Rectal smooth muscle tissue (tissue), 1 donor: ENCODE results near the gene NKX2-4.
"Not testable (repeated sequence)": the region's sequence is repeated elsewhere in the genome, so short reads cannot be mapped to it uniquely, and the experiment has no call there.

Experiments used
- H3K27ac ChIP-seq: one replicate; pipeline ENCODE4 v1.7.0; 2013; ENCODE audit warnings: low read depth, low read length, inconsistent platforms
- H3K27me3 ChIP-seq: one replicate; pipeline ENCODE4 v1.7.0; 2013; ENCODE audit warnings: low read length; ENCODE audit not compliant: control insufficient read depth, insufficient read depth
- H3K36me3 ChIP-seq: one replicate; pipeline ENCODE4 v1.7.0; 2013; ENCODE audit warnings: low read length; ENCODE audit not compliant: control insufficient read depth, insufficient read depth
- H3K4me1 ChIP-seq: one replicate; pipeline ENCODE4 v1.7.0; 2013; ENCODE audit warnings: low read length; ENCODE audit not compliant: control insufficient read depth, insufficient read depth
- H3K4me3 ChIP-seq: one replicate; pipeline ENCODE4 v1.7.0; 2013; ENCODE audit warnings: low read length
- H3K9ac ChIP-seq: one replicate; pipeline ENCODE4 v1.7.0; 2013; ENCODE audit warnings: low read length

The NKX2-4 gene

DNA sequence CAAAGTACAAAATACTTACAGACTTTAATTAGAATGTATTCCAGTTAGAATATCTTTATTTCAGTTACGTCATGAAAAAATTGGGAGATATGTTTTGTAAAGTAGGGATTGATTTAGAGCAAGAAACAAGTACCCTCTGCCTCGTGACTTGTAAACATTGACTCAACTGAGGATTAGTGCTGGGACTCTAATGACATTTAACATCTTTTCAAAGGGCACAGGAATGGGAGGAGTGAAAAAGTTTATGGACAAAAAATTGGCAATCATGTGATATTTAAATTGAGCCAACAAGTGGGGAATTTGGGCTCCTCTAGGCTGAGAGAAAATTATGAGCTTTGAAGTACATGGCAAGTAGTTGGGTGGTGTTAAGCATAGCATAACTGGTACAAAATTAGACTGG, 25.3 kb downstream of the NKX2-4 start:
- Histone ChIP-seq H3K4me1 (no peaks in the 10 kb centered on the region), H3K4me3 (no peak overlapping the region), H3K27me3 (no peaks in the 10 kb centered on the region), H3K9ac (no peak overlapping the region), H3K27ac (no peak overlapping the region), H3K36me3 (peaks cover 6% of the 10 kb centered on the region)

DNA sequence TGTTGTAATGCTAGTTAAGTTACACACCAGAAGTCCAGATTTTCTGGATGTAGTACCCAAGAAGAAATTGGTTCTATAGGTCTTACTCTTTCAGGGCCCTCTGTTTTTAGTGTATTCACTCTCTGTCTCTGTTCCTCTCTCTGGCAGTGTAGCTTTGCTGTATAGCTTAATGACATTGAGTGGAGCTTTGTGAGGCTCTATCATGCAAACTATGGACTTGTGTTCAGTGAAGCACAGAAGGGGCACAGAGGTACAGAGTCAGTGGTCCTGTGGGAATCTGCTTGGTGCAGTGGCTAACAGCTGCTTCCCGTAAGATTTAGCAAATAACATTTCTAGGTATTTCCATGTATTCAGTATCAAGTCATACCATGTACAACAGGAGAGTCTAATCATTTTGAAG, 26.1 kb downstream of the NKX2-4 start:
- peaks cover 6% of the 10 kb centered on the region for H3K36me3 ChIP-seq
- no peaks in the 10 kb centered on the region for H3K4me1 ChIP-seq
- no peaks in the 10 kb centered on the region for H3K27me3 ChIP-seq
- H3K9ac ChIP-seq, result no peak overlapping the region
- no peak overlapping the region for H3K27ac ChIP-seq
- H3K4me3 ChIP-seq, result no peak overlapping the region

DNA sequence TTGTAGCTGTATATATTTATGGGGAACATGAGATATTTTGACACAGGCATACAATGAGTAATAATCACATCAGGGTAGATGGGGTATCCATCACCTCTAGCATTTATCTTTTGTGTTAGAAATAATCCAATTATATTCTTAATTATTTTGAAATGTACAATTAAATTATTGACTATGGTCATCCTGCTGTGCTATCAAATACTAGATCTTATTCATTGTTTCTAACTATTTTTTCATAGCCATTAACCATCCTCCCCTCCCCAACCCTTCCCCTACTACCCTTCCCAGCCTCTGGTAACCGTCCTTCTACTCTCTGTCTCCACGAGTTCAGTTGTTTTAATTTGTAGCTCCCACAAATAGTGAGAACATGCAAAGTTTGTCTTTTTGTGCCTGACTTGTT, 28.5 kb downstream of the NKX2-4 start:
- Histone ChIP-seq H3K4me3 (no peak overlapping the region), H3K9ac (no peak overlapping the region), H3K27ac (no peak overlapping the region), H3K27me3 (no peaks in the 10 kb centered on the region), H3K36me3 (peaks cover 6% of the 10 kb centered on the region), H3K4me1 (no peaks in the 10 kb centered on the region)

DNA sequence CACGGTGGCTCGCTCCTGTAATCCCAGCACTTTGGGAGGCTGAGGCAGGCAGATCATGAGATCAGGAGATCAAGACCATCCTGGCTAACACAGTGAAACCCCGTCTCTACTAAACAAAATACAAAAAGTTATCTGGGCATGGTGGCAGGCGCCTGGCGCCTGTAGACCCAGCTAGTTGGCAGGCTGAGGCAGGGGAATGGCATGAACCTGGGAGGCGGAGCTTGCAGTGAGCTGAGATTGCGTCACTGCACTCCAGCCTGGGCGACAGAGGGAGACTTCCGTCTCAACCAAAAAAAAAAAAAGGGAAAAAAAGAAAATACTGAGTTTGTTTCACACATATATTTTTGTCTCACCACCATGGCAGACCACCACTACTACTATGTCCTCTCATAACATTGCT, 31.1 kb downstream of the NKX2-4 start:
- H3K4me3 ChIP-seq, H3K9ac ChIP-seq, H3K4me1 ChIP-seq, H3K27ac ChIP-seq, H3K36me3 ChIP-seq, H3K27me3 ChIP-seq: not testable (repeated sequence)

DNA sequence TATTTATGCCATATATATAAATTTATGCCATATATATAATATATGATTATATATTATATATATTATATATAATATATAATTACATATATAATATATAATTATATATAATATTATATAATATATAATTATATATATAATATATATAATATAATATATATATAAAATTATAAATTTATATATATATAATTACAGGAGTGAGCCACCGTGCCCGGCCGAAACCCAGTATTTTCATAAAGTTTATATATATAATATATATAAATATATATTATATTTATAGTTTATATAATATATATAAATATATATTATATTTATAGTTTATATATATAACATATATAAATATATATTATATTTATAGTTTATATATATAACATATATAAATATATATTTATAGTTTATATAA, 31.6 kb downstream of the NKX2-4 start:
- H3K4me1 ChIP-seq, result peaks cover 3% of the 10 kb centered on the region
- H3K27ac ChIP-seq, result no peak overlapping the region
- no peaks in the 10 kb centered on the region for H3K27me3 ChIP-seq
- H3K4me3 ChIP-seq, result no peak overlapping the region
- no peak overlapping the region for H3K9ac ChIP-seq
- H3K36me3 ChIP-seq, result peaks cover 6% of the 10 kb centered on the region

DNA sequence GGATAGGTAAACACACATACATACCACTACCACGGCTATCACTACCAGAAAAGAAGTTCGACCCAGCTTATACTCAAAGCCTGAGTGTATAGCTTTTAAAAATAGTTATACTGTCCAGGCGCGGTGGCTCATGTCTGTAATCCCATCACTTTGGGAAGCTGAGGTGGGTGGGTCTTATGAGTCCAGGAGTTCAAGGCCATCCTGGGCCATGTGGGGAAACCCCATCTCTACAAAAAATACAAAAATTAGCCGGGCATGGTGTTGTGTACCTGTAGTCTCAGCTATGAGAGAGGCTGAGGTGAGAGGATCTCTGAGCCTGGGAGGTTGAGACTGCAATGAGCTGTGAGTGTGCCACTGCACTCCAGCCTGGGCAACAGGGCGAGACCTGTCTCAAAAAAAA, 32.9 kb downstream of the NKX2-4 start:
- peaks cover 6% of the 10 kb centered on the region for H3K36me3 ChIP-seq
- no peak overlapping the region for H3K9ac ChIP-seq

DNA sequence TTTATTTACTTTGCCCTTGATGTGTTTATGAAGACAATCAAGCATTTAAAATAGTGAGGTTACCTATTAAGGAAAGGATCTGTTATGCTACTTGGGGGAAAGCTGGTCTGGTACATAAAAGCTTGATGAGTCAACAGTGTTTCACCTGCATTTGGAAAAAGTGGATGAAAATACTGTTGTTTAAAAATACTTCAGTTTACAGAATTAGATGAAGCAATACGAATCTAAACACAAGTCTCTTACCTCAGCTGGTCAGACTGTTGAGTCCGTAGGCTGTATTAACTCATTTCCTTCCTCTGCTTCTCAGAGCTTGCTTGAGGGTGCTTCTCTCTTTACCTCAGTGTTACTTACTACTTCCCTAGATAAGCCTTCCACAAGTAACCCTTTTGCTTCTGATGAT, 36.1 kb downstream of the NKX2-4 start:
- Histone ChIP-seq H3K27me3 (no peaks in the 10 kb centered on the region), H3K4me1 (peaks cover 3% of the 10 kb centered on the region), H3K27ac (no peak overlapping the region), H3K9ac (no peak overlapping the region), H3K36me3 (no peaks in the 10 kb centered on the region), H3K4me3 (no peak overlapping the region)

More for the DNA sequence above, 32.9 kb downstream of the NKX2-4 start:
- Histone ChIP-seq H3K4me1 (peaks cover 3% of the 10 kb centered on the region), H3K27ac (no peak overlapping the region), H3K27me3 (no peaks in the 10 kb centered on the region), H3K4me3 (no peak overlapping the region)

DNA sequence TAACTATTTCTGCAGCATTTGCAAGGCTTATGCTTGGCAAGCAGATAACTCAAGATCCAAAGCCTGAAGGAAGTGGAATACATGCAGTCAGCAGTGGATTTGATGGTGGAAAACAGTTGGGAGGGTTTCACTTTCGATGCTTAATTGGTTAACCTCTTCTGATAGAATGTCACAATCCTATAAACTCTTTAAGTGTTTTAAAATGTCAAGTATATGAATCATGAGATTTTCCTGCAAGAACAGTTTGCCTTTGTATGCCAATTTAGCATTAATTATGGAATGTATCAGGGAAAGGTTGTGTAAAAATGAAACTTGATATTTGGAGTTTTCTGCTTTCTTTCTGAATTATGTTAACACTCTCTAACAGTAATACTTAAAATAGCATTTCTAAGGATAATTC, 36.6 kb downstream of the NKX2-4 start:
- H3K36me3 ChIP-seq, result no peaks in the 10 kb centered on the region
- H3K27me3 ChIP-seq, result no peaks in the 10 kb centered on the region
- no peak overlapping the region for H3K27ac ChIP-seq
- H3K9ac ChIP-seq, result no peak overlapping the region
- peaks cover 3% of the 10 kb centered on the region for H3K4me1 ChIP-seq
- no peak overlapping the region for H3K4me3 ChIP-seq

DNA sequence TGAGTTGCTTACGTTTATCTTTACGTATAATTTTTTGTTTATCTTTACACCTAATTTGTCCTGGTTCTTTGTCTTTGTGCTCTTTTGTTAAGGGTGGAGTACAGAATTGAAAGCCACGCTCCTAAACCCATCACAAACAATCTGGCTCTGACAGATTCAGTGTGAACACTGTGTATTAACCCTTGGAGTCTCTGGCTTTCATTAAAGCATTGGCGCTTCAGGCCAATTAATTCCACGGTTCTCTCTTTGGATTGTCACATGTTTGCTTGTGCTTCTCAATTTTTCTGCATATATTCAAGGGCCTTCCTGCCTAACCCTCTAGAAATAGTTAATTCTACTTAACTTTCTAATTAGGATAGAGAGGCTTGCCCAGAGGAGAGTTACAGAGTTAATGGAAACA, 38.6 kb downstream of the NKX2-4 start:
- H3K4me3 ChIP-seq, result no peak overlapping the region
- H3K9ac ChIP-seq, result no peak overlapping the region
- no peak overlapping the region for H3K27ac ChIP-seq
- no peaks in the 10 kb centered on the region for H3K36me3 ChIP-seq
- H3K27me3 ChIP-seq, result no peaks in the 10 kb centered on the region
- peaks cover 3% of the 10 kb centered on the region for H3K4me1 ChIP-seq

DNA sequence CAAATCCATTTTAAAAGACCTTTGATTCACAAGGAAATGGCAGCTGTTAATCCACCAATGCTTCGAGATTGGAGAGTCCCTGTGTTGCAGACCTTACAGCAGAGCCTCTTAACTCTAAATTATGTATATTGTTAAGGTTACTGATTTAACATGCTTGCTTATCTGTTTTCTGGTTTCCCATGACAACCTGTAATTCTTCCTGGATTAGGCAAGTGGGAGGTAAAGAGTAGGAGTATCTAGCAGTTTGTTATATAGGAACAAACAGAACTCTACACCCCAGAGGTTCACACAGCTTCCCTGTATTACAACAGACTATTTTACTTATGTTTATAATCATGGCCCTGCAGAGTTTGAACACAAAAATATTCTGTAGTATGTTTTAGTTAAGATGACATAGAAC, 39.5 kb downstream of the NKX2-4 start:
- Histone ChIP-seq H3K9ac (no peak overlapping the region), H3K36me3 (no peaks in the 10 kb centered on the region), H3K4me1 (peaks cover 3% of the 10 kb centered on the region), H3K4me3 (no peak overlapping the region), H3K27ac (no peak overlapping the region), H3K27me3 (no peaks in the 10 kb centered on the region)

DNA sequence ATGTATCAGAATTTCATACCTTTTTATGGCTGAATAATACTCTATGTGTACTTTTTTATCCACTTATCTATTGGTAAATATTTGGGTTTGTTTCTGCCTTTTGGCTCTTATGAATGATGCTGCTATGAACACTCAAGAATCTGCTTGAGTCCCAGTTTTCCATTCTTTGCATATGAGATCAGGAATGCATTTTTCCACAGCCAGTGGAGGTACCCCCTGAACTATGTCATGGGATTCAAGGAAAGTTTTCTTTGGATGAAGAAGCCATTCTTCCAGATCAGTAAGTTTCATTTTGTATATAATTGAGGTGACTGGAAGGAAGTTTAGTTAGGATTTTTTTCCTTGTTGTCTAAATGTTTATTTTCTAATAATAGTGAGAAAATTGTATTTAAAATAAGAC, 40.9 kb downstream of the NKX2-4 start:
- Histone ChIP-seq H3K36me3 (no peaks in the 10 kb centered on the region), H3K27me3 (no peaks in the 10 kb centered on the region), H3K4me3 (no peak overlapping the region), H3K4me1 (peaks cover 3% of the 10 kb centered on the region), H3K27ac (no peak overlapping the region), H3K9ac (no peak overlapping the region)

DNA sequence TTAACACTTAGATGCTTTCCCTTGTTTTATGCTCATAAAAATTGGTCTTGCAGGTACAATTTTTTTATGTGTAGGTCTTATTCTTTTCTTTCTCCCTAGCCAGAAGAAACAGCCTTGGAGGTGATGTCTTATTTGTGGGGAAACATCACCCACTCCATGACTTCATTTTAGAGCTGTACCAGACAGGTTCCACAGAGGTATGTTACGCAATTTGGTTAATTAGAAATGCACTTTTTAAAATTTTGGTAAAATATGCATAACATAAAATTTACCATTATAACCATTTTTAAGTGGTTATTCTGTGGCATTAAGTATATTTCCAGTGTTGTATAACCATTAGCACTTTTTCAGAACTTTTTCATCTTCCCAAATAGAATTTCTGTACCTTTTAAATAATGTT, 41.3 kb downstream of the NKX2-4 start:
- no peak overlapping the region for H3K9ac ChIP-seq
- H3K36me3 ChIP-seq, result no peaks in the 10 kb centered on the region
- H3K27ac ChIP-seq, result no peak overlapping the region

DNA sequence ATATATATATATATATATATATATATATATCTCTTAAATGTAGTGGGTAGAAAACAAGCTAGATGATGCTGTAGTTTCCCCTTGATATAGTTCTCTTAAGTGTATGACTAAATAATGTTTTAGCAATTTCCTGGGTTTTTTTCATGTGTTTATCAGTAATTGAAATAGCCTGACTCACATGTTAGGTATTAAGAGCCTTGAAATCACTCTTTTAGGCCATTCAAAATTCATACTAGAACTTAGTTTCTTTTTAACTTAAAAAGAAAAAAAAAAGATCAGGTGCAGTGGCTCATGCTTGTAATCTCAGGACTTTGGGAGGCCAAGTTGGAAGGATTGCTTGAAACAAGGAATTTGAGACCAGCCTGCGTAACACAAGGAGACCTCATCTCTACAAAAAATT, 44.1 kb downstream of the NKX2-4 start:
- no peaks in the 10 kb centered on the region for H3K4me1 ChIP-seq
- peaks cover 9% of the 10 kb centered on the region for H3K36me3 ChIP-seq
- H3K27me3 ChIP-seq, result no peaks in the 10 kb centered on the region
- no peak overlapping the region for H3K27ac ChIP-seq
- H3K9ac ChIP-seq, result no peak overlapping the region
- H3K4me3 ChIP-seq, result no peak overlapping the region

More for the DNA sequence above, 41.3 kb downstream of the NKX2-4 start:
- H3K4me1 ChIP-seq, result peaks cover under 1% of the 10 kb centered on the region
- no peak overlapping the region for H3K4me3 ChIP-seq
- H3K27me3 ChIP-seq, result no peaks in the 10 kb centered on the region
